Stimulated activated CD4-positive, alpha-beta T cell treated with anti-CD3 and anti-CD28 coated beads, Interleukin-1b, Interleukin-23, amount 100 ng/mL, for 48 hours (primary cell): ENCODE results near the gene SNRNP200.

ENCODE experiments used
- DNase-seq: peaks from one replicate; pipeline ENCODE4 v3.0.0-alpha.2; 2020

SNRNP200 gene

GRCh38 chr2:96248624-96249023 lies 56.7 kb downstream of the SNRNP200 start:
- no peak for DNase-seq

- no peak for DNase-seq
Observed at GRCh38 chr2:96247896-96248295, 57.5 kb downstream of the SNRNP200 start.

GRCh38 chr2:96247009-96247408 lies 58.3 kb downstream of the SNRNP200 start:
- DNase-seq: no peak

GRCh38 chr2:96245609-96246390 lies 59.5 kb downstream of the SNRNP200 start:
- no peak for DNase-seq

GRCh38 chr2:96243843-96244242 lies 61.5 kb downstream of the SNRNP200 start:
- no peak for DNase-seq

- peak; percentile 76 for DNase-seq
Observed at GRCh38 chr2:96241900-96242611, 63.3 kb downstream of the SNRNP200 start.

GRCh38 chr2:96241227-96241626 lies 64.1 kb downstream of the SNRNP200 start:
- no peak for DNase-seq

- no peak for DNase-seq
Observed at GRCh38 chr2:96240341-96241038, 64.9 kb downstream of the SNRNP200 start.

GRCh38 chr2:96239745-96240264 lies 65.5 kb downstream of the SNRNP200 start:
- no peak for DNase-seq

- DNase-seq: no peak
Observed at GRCh38 chr2:96239091-96239490, 66.3 kb downstream of the SNRNP200 start.

GRCh38 chr2:96238266-96238665 lies 67.1 kb downstream of the SNRNP200 start:
- no peak for DNase-seq

GRCh38 chr2:96236882-96237281 lies 68.5 kb downstream of the SNRNP200 start:
- DNase-seq: no peak

- no peak for DNase-seq
Observed at GRCh38 chr2:96233880-96234316, 71.4 kb downstream of the SNRNP200 start.

GRCh38 chr2:96233436-96233835 lies 71.9 kb downstream of the SNRNP200 start:
- no peak for DNase-seq

GRCh38 chr2:96231316-96231715 lies 74.0 kb downstream of the SNRNP200 start:
- no peak for DNase-seq

GRCh38 chr2:96225016-96225533 lies 80.3 kb downstream of the SNRNP200 start:
- DNase-seq: no peak
